ENCODE measurements around the gene MTHFD2L.

MTHFD2L gene

DNA sequence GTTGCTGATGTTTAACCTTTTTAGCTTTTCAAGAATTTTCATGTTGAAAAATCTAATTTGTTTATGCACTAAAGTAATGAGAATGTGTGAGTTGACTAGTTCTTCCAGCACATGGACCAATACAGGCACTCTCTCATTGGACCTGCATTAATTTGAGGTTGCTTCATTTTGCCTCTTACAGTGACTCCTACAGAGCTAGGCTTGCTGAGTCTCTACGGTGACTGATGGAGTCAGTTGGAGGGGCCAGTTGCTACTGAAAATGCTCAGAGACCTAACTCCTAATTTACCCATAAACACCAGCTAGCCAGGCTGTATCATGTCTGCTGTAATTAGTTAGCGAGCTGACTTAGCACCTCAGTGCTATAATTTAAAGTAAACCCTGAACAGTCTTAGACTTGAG is 10.9 kb downstream of the MTHFD2L start:
- DNase-seq (ENCODE audit: low read depth): no peak
- TF ChIP-seq, protein P1, sequence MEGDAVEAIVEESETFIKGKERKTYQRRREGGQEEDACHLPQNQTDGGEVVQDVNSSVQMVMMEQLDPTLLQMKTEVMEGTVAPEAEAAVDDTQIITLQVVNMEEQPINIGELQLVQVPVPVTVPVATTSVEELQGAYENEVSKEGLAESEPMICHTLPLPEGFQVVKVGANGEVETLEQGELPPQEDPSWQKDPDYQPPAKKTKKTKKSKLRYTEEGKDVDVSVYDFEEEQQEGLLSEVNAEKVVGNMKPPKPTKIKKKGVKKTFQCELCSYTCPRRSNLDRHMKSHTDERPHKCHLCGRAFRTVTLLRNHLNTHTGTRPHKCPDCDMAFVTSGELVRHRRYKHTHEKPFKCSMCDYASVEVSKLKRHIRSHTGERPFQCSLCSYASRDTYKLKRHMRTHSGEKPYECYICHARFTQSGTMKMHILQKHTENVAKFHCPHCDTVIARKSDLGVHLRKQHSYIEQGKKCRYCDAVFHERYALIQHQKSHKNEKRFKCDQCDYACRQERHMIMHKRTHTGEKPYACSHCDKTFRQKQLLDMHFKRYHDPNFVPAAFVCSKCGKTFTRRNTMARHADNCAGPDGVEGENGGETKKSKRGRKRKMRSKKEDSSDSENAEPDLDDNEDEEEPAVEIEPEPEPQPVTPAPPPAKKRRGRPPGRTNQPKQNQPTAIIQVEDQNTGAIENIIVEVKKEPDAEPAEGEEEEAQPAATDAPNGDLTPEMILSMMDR (IDR thresholded peaks at IDR 0.05; ENCODE audit: insufficient read depth, low read depth, low read length, missing control alignments): no peak
- H3K4me3 ChIP-seq (ENCODE audit: low read length): no peak overlapping the region

DNA sequence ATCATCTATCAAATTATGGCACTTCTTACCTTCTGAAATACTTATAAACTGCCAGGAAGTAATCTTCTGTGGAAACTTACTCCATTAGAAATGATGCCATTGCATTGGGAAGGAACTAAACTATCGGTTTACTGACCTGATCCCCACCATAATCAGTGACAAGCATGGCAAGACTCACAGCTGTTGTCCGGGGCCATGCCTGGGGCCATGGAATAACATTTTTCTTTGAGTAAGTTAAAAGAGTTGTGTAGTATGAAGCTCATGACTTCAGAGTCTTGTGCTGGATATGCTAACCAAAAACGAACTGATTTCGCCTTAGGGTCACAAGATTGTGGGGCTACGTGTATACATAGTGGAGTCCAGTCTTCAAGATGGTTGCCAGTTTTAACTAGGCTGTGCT is 15.4 kb downstream of the MTHFD2L start:
- no peak overlapping the region for H3K4me3 ChIP-seq (ENCODE audit: low read length)
- TF ChIP-seq, protein P1 (IDR thresholded peaks at IDR 0.05; ENCODE audit: insufficient read depth, low read depth, low read length, missing control alignments): no peak
- no peak for DNase-seq (ENCODE audit: low read depth)

DNA sequence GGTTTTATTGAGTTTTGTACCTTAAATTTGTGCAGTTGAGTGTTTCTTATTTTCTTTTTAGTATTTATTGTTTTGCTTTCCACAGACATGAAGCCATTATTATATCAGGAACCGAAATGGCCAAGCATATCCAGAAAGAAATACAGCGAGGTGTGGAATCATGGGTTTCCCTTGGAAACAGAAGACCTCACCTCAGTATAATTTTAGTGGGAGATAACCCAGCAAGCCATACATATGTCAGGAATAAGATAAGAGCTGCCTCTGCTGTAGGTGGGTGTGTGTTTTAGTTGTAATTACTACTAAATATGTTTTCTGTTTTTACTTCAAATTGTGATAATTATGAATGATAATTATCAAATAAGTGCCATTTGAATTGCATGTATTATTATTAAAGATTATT is 16.5 kb downstream of the MTHFD2L start:
- no peak overlapping the region for H3K4me3 ChIP-seq (ENCODE audit: low read length)
- TF ChIP-seq, protein P1 (IDR thresholded peaks at IDR 0.05; ENCODE audit: insufficient read depth, low read depth, low read length, missing control alignments): no peak
- DNase-seq (ENCODE audit: low read depth): no peak

DNA sequence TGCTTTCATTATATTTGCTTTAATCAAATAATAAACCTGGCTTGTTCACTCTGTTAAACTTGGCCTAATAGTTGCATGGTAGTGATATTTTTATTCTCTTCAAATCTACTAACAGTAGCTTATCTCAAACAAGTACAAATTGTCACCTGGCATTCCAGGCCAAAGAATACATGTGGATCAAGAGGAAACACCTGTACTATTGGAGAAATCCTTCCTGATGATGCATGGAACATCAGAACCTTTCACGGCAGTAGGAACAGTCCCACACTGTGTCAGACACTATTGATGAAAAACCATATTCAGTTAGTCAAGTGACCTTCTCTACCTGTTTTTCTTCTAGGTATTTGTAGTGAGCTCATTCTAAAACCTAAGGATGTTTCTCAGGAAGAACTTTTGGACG is 17.0 kb downstream of the MTHFD2L start:
- no peak overlapping the region for H3K4me3 ChIP-seq (ENCODE audit: low read length)
- TF ChIP-seq, protein P1 (IDR thresholded peaks at IDR 0.05; ENCODE audit: insufficient read depth, low read depth, low read length, missing control alignments): no peak
- no peak for DNase-seq (ENCODE audit: low read depth)

DNA sequence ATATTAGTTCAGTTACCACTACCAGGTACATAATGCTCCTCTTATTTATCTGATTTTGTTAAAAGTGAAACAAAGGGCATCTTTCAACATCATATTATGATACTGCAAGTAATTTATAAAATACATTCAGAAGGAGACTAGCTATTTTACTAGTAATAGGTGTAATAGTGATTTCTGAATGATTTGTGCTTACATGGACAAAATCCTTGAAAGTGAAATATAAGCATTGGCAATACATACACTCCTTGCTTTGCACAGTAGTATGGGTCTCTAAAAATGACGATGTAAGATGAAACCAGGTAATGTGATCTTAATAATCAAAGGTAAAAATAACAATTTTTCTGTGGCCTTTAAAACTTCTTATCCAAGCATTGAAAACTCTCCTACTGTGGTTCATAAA is 17.5 kb downstream of the MTHFD2L start:
- TF ChIP-seq, protein P1 (IDR thresholded peaks at IDR 0.05; ENCODE audit: insufficient read depth, low read depth, low read length, missing control alignments): no peak
- H3K4me3 ChIP-seq (ENCODE audit: low read length): no peak overlapping the region
- no peak for DNase-seq (ENCODE audit: low read depth)

DNA sequence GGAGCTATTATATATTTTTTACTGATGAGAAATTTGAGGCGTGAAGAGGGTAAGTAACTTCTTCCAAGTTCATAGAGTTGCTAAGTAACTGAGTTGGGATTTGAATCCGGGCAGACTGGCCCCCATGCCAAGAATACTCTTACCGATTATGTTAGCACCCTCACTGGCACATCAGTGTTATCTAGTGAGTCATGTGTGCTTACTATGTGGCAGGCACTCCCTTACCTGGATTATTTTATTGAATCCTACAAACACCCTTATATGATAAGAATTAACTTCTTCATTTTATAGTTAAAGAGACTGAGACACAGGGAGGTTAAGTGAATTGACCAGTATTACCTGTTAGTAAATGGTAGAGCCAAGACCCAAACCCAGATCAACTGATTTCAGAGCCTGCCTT is 20.9 kb downstream of the MTHFD2L start:
- TF ChIP-seq, protein P1 (IDR thresholded peaks at IDR 0.05; ENCODE audit: insufficient read depth, low read depth, low read length, missing control alignments): no peak
- no peak for DNase-seq (ENCODE audit: low read depth)
- H3K4me3 ChIP-seq (ENCODE audit: low read length): no peak overlapping the region

DNA sequence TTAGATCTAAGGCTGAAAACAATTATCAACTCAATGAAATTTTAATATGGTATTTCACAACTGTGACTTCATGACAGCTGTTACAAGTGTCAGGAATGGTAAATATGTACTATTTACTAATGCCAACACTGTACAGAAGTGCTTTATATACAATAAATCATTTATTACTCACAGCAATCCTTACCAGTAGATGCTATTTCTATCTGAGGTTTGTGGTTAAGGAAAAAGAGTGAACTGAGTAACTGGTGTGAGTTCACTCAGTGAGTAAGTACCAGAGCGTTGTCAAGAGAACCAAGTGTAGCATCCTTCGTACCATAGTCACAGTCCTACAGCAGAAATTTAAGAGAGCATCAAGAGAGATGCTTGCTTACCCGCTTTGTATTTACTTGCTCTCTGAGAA is 23.3 kb downstream of the MTHFD2L start:
- H3K4me3 ChIP-seq (ENCODE audit: low read length): no peak overlapping the region
- DNase-seq (ENCODE audit: low read depth): peak; percentile 40
- TF ChIP-seq, protein P1 (IDR thresholded peaks at IDR 0.05; ENCODE audit: insufficient read depth, low read depth, low read length, missing control alignments): no peak
